Progenitor cell of endocrine pancreas (in vitro differentiated cells): ENCODE data around the gene LCMT2. TPM values are rescaled to one million over a fixed set of nuclear protein-coding genes. Genes with fewer than 3 reads are reported as not detected.
A peak's percentile ranks its signal among the peaks of the same experiment; 100 is the strongest.
"Not testable (repeated sequence)": the region's sequence is repeated elsewhere in the genome, so short reads cannot be mapped to it uniquely, and the experiment has no call there.

Source experiments
- DNase-seq: peaks from one replicate; pipeline ENCODE4 v3.0.0; 2021; ENCODE audit warnings: low spot score; ENCODE audit not compliant: unreplicated experiment
- H3K27ac Mint-ChIP-seq: 2 replicates; pipeline ENCODE4 v1.8.0; 2021; ENCODE audit warnings: mild to moderate bottlenecking, moderate library complexity, mixed read lengths
- H3K27me3 Mint-ChIP-seq: 2 replicates; pipeline ENCODE4 v1.8.0; 2021; ENCODE audit warnings: mixed read lengths
- H3K36me3 Mint-ChIP-seq: 2 replicates; pipeline ENCODE4 v1.8.0; 2022; ENCODE audit warnings: mixed read lengths; ENCODE audit not compliant: insufficient read depth
- H3K4me1 Mint-ChIP-seq: 2 replicates; pipeline ENCODE4 v1.8.0; 2021; ENCODE audit warnings: low read depth, mixed read lengths
- H3K4me3 Mint-ChIP-seq: 2 replicates; pipeline ENCODE4 v1.8.0; 2021; ENCODE audit warnings: low read depth, mild to moderate bottlenecking, moderate library complexity, mixed read lengths
- H3K9me3 Mint-ChIP-seq: 2 replicates; pipeline ENCODE4 v1.8.0; 2021; ENCODE audit warnings: low read depth, mixed read lengths
- total RNA-seq: library from RNA; stranded (reverse); gene quantifications from 2 replicates; pipeline ENCODE4 v1.2.1, GENCODE V29; 2021
- TF ChIP-seq, protein P1 (sequence below): fragments of 200-600 bp; sonication (generic); IDR thresholded peaks from one replicate; pipeline ENCODE4 v1.5.0; 2021; ENCODE audit warnings: antibody characterized with exemption, mild to moderate bottlenecking; ENCODE audit not compliant: unreplicated experiment

LCMT2 gene
- total RNA-seq, 1 donor from 2014 or later, result 11.5 TPM

DNA sequence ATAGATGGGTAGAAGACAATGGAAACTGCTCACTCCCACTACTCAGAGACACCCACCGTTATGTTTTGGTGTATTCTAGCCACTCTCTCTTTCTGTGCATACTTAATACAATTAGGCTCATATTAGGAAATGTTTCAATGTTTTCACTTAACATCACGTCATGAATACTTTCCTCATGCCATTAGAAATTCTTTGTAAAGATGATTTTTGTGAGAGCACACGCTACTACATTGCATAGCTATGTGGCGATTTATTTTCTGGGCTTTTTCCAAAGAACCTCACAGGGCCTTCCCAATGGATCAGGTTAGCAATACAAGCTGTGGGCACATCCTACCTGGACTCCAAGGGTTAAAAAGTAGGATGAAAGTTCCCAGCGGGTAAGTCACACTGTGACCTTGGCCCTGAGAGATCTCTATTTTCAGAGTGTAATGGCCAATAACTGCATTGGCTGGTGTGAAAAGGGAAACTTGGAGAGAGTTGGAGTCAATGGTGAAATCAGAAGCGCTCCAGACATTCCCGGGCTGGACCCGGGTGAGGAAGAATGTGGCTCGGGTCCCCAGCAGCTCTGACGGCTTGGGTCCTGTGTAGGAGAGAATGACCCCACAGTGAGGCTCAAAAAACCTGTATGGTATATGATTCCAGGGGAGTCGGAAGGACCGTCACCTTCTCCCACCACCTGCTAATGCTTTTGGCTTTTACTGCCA, 37.8 kb downstream of the LCMT2 start:
- Mint-ChIP-seq H3K27me3 (peaks cover 50% of the 10 kb centered on the region), H3K4me1 (no peaks in the 10 kb centered on the region), H3K9me3 (no peaks in the 10 kb centered on the region), H3K4me3 (no peak overlapping the region), H3K27ac (no peak overlapping the region), H3K36me3 (no peaks in the 10 kb centered on the region)
- TF ChIP-seq, protein P1, sequence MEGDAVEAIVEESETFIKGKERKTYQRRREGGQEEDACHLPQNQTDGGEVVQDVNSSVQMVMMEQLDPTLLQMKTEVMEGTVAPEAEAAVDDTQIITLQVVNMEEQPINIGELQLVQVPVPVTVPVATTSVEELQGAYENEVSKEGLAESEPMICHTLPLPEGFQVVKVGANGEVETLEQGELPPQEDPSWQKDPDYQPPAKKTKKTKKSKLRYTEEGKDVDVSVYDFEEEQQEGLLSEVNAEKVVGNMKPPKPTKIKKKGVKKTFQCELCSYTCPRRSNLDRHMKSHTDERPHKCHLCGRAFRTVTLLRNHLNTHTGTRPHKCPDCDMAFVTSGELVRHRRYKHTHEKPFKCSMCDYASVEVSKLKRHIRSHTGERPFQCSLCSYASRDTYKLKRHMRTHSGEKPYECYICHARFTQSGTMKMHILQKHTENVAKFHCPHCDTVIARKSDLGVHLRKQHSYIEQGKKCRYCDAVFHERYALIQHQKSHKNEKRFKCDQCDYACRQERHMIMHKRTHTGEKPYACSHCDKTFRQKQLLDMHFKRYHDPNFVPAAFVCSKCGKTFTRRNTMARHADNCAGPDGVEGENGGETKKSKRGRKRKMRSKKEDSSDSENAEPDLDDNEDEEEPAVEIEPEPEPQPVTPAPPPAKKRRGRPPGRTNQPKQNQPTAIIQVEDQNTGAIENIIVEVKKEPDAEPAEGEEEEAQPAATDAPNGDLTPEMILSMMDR, result no peak
- no peak for DNase-seq

DNA sequence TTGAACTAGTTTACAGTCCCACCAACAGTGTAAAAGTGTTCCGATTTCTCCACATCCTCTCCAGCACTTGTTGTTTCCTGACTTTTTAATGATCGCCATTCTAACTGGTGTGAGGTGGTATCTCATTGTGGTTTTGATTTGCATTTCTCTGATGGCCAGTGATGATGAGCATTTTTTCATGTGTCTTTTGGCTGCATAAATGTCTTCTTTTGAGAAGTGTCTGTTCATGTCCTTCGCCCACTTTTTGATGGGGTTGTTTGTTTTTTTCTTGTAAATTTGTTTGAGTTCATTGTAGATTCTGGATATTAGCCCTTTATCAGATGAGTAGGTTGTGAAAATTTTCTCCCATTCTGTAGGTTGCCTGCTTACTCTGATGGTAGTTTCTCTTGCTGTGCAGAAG, 40.7 kb downstream of the LCMT2 start:
- H3K9me3 Mint-ChIP-seq, result not testable (repeated sequence)

DNA sequence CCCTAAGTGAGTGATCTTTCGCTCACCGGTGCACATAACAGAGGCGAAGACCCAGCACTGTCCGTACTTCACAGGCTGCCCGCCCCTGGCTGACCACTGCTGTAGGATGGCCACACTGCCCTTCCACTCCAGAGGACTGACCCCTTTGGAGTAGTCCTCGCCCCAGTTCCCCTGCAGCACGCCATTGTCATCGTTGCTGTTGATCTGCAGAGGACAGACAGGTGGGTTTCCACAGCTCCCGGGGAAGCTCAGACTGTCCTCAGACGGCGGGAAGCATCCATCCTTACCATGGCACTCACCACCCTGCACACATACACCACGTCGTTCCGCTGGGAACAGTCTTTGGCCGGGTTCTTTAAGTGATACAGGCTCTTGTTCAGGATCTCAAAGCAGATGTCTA, 43.1 kb downstream of the LCMT2 start:
- H3K36me3 Mint-ChIP-seq, result no peaks in the 10 kb centered on the region
- H3K4me1 Mint-ChIP-seq, result peaks cover 1% of the 10 kb centered on the region
- no peak overlapping the region for H3K27ac Mint-ChIP-seq
- H3K9me3 Mint-ChIP-seq, result no peaks in the 10 kb centered on the region
- TF ChIP-seq, protein P1, result no peak
- DNase-seq, result no peak
- H3K27me3 Mint-ChIP-seq, result peaks cover 34% of the 10 kb centered on the region
- H3K4me3 Mint-ChIP-seq, result no peak overlapping the region

More for the DNA sequence above, 40.7 kb downstream of the LCMT2 start:
- not testable (repeated sequence) for DNase-seq, H3K4me1 Mint-ChIP-seq, H3K4me3 Mint-ChIP-seq, H3K36me3 Mint-ChIP-seq, H3K27ac Mint-ChIP-seq
- peaks cover 51% of the 10 kb centered on the region for H3K27me3 Mint-ChIP-seq

DNA sequence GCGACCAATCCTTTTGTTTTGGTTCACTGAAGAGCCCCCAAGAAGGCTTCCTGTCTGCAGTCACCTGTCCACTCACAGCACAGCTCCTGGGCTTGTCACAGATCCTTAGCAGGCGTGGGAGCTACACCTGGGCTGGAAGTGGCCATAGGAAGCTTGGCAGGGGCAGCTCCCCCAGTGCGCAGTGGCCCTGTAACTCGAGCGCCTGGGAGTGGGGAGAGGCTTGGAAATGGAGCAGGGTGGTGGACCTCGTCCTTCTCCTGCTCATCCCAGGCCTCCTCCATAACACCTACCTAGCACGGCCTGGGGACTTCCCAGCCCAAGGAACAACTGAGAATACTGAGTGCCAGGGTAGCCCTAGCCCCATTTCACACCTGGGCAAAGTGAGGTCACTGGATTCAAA, 44.3 kb downstream of the LCMT2 start:
- Mint-ChIP-seq H3K36me3 (no peaks in the 10 kb centered on the region), H3K27ac (no peak overlapping the region), H3K9me3 (no peaks in the 10 kb centered on the region), H3K27me3 (peaks cover 26% of the 10 kb centered on the region), H3K4me3 (no peak overlapping the region), H3K4me1 (peaks cover 1% of the 10 kb centered on the region)
- DNase-seq, result no peak
- TF ChIP-seq, protein P1, result no peak

DNA sequence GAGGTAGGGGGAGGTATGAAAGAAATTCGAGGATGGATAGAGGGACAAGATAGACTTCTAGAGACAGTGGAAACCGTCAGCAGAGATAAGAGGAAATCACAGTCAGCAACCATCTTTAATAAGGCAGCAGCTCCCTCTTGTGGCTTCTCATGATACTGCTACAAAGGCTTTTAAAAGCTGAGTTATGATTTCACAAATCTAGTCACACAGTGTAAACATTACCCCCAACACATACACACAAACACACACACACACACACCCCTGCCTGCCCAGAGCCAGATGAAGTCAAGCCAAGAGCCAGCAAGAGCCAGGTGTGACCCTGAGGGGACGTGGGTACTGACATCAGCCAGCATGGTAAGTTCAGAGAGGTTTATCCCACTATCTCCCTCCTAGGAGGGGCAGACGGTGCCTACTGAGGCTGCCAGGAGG, 44.8 kb downstream of the LCMT2 start:
- TF ChIP-seq, protein P1, result peak; percentile 85
- no peaks in the 10 kb centered on the region for H3K9me3 Mint-ChIP-seq
- DNase-seq, result no peak

GRCh38 chr15:43283526-43283925, 46.8 kb downstream of the LCMT2 start:
- TF ChIP-seq, protein P1, result no peak
- Mint-ChIP-seq H3K4me3 (no peak overlapping the region), H3K27ac (no peak overlapping the region), H3K36me3 (no peaks in the 10 kb centered on the region), H3K27me3 (peaks cover 30% of the 10 kb centered on the region), H3K9me3 (no peaks in the 10 kb centered on the region), H3K4me1 (peaks cover 1% of the 10 kb centered on the region)
- DNase-seq, result no peak

More for the DNA sequence above, 44.8 kb downstream of the LCMT2 start:
- H3K36me3 Mint-ChIP-seq, result no peaks in the 10 kb centered on the region
- H3K4me1 Mint-ChIP-seq, result peaks cover 1% of the 10 kb centered on the region
- H3K27me3 Mint-ChIP-seq, result peaks cover 26% of the 10 kb centered on the region
- H3K4me3 Mint-ChIP-seq, result no peak overlapping the region
- peak overlapping the region; percentile 51 for H3K27ac Mint-ChIP-seq
